DND-41 (cell line): Measurements from ENCODE around the gene CFAP410.

Experiments
- ATAC-seq: fragments of 200-7000 bp; cut with Tn5 transposase; 3 replicates; pipeline ENCODE4 v1.9.1; 2021; ENCODE audit warnings: low read depth; ENCODE audit not compliant: insufficient read depth
- DNase-seq: peaks from one replicate; pipeline ENCODE4 v3.0.0-alpha.2; 2020
- H2AFZ ChIP-seq: 2 replicates; pipeline ENCODE4 v1.6.0; 2012; ENCODE audit warnings: low read depth, low read length
- H3K27ac ChIP-seq: 2 replicates; pipeline ENCODE4 v1.5.1; 2012; ENCODE audit warnings: low read length, inconsistent platforms
- H3K27me3 ChIP-seq: fragments of 200-600 bp; sonication (generic); 2 replicates; pipeline ENCODE4 v1.6.0; 2012; ENCODE audit warnings: low read length, mild to moderate bottlenecking, inconsistent platforms; ENCODE audit not compliant: insufficient read depth, poor library complexity
- H3K36me3 ChIP-seq: 2 replicates; pipeline ENCODE4 v1.5.1; 2012; ENCODE audit warnings: low read length, inconsistent platforms; ENCODE audit not compliant: insufficient read depth
- H3K4me1 ChIP-seq: 2 replicates; pipeline ENCODE4 v1.5.1; 2012; ENCODE audit warnings: mild to moderate bottlenecking, low read length; ENCODE audit not compliant: insufficient read depth
- H3K4me2 ChIP-seq: 2 replicates; pipeline ENCODE4 v1.6.0; 2012; ENCODE audit warnings: mild to moderate bottlenecking, moderate library complexity, low read length, inconsistent platforms; ENCODE audit not compliant: insufficient read depth
- H3K4me3 ChIP-seq, 2 experiments: fragments of 200-600 bp in 1 of 2; shearing (Covaris generic) in 1 of 2; 2 replicates each; pipeline ENCODE4 v1.5.1; 2012 to 2016; ENCODE audit warnings: inconsistent platforms in 2 of 2, low read length in 2 of 2, mild to moderate bottlenecking in 2 of 2, low read depth in 1 of 2, moderate library complexity in 1 of 2
- H3K79me2 ChIP-seq: 2 replicates; pipeline ENCODE4 v1.6.0; 2012; ENCODE audit warnings: low read length, inconsistent platforms; ENCODE audit not compliant: insufficient read depth
- H3K9ac ChIP-seq: 2 replicates; pipeline ENCODE4 v1.6.0; 2012; ENCODE audit warnings: low read depth, mild to moderate bottlenecking, inconsistent platforms, low read length, moderate library complexity
- H3K9me3 ChIP-seq: 2 replicates; pipeline ENCODE4 v1.5.1; 2012; ENCODE audit warnings: low read length, moderate library complexity, mild to moderate bottlenecking, inconsistent platforms; ENCODE audit not compliant: insufficient read depth, severe bottlenecking
- H4K20me1 ChIP-seq: 2 replicates; pipeline ENCODE4 v1.6.0; 2012; ENCODE audit warnings: low read length; ENCODE audit not compliant: insufficient read depth
- CTCF ChIP-seq: IDR thresholded peaks from 2 replicates; pipeline ENCODE4 v1.5.1; 2012; ENCODE audit warnings: borderline replicate concordance, low read length, moderate library complexity, mild to moderate bottlenecking; ENCODE audit not compliant: poor library complexity, severe bottlenecking; ENCODE audit errors: extremely low read depth
- EZH2 ChIP-seq: IDR thresholded peaks from 3 replicates; pipeline ENCODE4 v1.6.1; 2012; ENCODE audit warnings: borderline replicate concordance, low read depth, mild to moderate bottlenecking, moderate library complexity, low read length, inconsistent platforms; ENCODE audit not compliant: severe bottlenecking

Gene CFAP410

GRCh38 chr21:44332383-44332782, 6.8 kb downstream of the CFAP410 start:
- Histone ChIP-seq H3K9me3 (no peaks in the 10 kb centered on the region), H3K4me2 (no peak overlapping the region), H3K79me2 (no peaks in the 10 kb centered on the region), H3K27me3 (no peaks in the 10 kb centered on the region), H4K20me1 (peaks cover 23% of the 10 kb centered on the region), H3K36me3 (peaks cover 54% of the 10 kb centered on the region), H3K4me3 (no peak overlapping the region), H3K4me1 (no peaks in the 10 kb centered on the region), H2AFZ (no peak overlapping the region), H3K27ac (no peak overlapping the region), H3K9ac (no peak overlapping the region)
- DNase-seq (no peak), ATAC-seq (no peak)
- TF ChIP-seq EZH2: no peak
- TF ChIP-seq CTCF: no peak

- Histone ChIP-seq H3K9me3 (no peaks in the 10 kb centered on the region), H3K4me1 (no peaks in the 10 kb centered on the region), H4K20me1 (peaks cover 28% of the 10 kb centered on the region), H3K9ac (no peak overlapping the region), H3K27me3 (no peaks in the 10 kb centered on the region), H3K36me3 (peaks cover 55% of the 10 kb centered on the region), H3K4me2 (no peak overlapping the region), H3K27ac (no peak overlapping the region), H3K79me2 (no peaks in the 10 kb centered on the region), H2AFZ (no peak overlapping the region), H3K4me3 (no peak overlapping the region)
- no peak for DNase-seq
- TF ChIP-seq EZH2 (no peak), CTCF (no peak)
- no peak for ATAC-seq
Observed at GRCh38 chr21:44331650-44332307, 7.4 kb downstream of the CFAP410 start.

GRCh38 chr21:44331209-44331608, 8.0 kb downstream of the CFAP410 start:
- DNase-seq: no peak
- peaks cover 30% of the 10 kb centered on the region for H4K20me1 ChIP-seq
- peaks cover 54% of the 10 kb centered on the region for H3K36me3 ChIP-seq
- no peaks in the 10 kb centered on the region for H3K4me1 ChIP-seq
- no peak overlapping the region for H3K9ac ChIP-seq
- H3K27ac ChIP-seq: no peak overlapping the region
- TF ChIP-seq EZH2 (no peak), CTCF (no peak)
- no peaks in the 10 kb centered on the region for H3K27me3 ChIP-seq
- H3K9me3 ChIP-seq: no peaks in the 10 kb centered on the region
- H3K79me2 ChIP-seq: no peaks in the 10 kb centered on the region
- H3K4me3 ChIP-seq: no peak overlapping the region
- no peak overlapping the region for H3K4me2 ChIP-seq
- no peak for ATAC-seq
- no peak overlapping the region for H2AFZ ChIP-seq

GRCh38 chr21:44330698-44331097, 8.5 kb downstream of the CFAP410 start:
- H3K9ac ChIP-seq: no peak overlapping the region
- no peak overlapping the region for H3K4me3 ChIP-seq
- H3K36me3 ChIP-seq: peaks cover 54% of the 10 kb centered on the region
- H3K9me3 ChIP-seq: no peaks in the 10 kb centered on the region
- peaks cover 35% of the 10 kb centered on the region for H4K20me1 ChIP-seq
- TF ChIP-seq EZH2 (no peak), CTCF (no peak)
- no peak overlapping the region for H3K27ac ChIP-seq
- DNase-seq: no peak
- no peaks in the 10 kb centered on the region for H3K27me3 ChIP-seq
- H3K4me1 ChIP-seq: no peaks in the 10 kb centered on the region
- no peak overlapping the region for H2AFZ ChIP-seq
- H3K4me2 ChIP-seq: no peak overlapping the region
- no peaks in the 10 kb centered on the region for H3K79me2 ChIP-seq
- ATAC-seq: 0 out of 3 replicates have a peak, but pooled peaks have one; percentile 9
